ENCODE data around the gene CSPG4. TPM values are rescaled to one million over a fixed set of nuclear protein-coding genes. Genes with fewer than 3 reads are reported as not detected.

The CSPG4 gene
- polyA plus RNA-seq, 2 donors = 3.0 to 4.0 TPM

- 24 to 26% methylated on average over 5 of the region's 5 CpGs for WGBS, 2 donors
Observed at GRCh38 chr15:75646112-75646943, 66.3 kb downstream of the CSPG4 start.

GRCh38 chr15:75644376-75644775, 68.3 kb downstream of the CSPG4 start:
- Histone ChIP-seq H3K9me3 (ENCODE audit: control insufficient read depth in 2 of 2, insufficient read depth in 1 of 2, low read depth in 1 of 2, low read length in 1 of 2) (no peaks in the 10 kb centered on the region), H3K4me3 (ENCODE audit: low read depth in 1 of 2, low read length in 2 of 2) (no peak overlapping the region), H3K27ac (ENCODE audit: low read depth in 2 of 2, low read length in 1 of 2) (no peak overlapping the region), H3K36me3 (ENCODE audit: control insufficient read depth in 2 of 2, insufficient read depth in 2 of 2, low read length in 1 of 2) (peaks cover 0 to under 1% of the 10 kb centered on the region in 2 donors), H3K4me1 (ENCODE audit: control insufficient read depth in 2 of 2, insufficient read depth in 2 of 2, low read length in 1 of 2) (peaks cover 5 to 15% of the 10 kb centered on the region in 2 donors), H3K27me3 (ENCODE audit: control insufficient read depth in 1 of 2, insufficient read depth in 2 of 2, low read length in 2 of 2) (no peaks in the 10 kb centered on the region)
- 84 to 92% methylated on average over 2 of the region's 2 CpGs for WGBS, 2 donors

More at GRCh38 chr15:75646112-75646943, 66.3 kb downstream of the CSPG4 start:
- Histone ChIP-seq H3K9me3 (ENCODE audit: control insufficient read depth in 2 of 2, insufficient read depth in 1 of 2, low read depth in 1 of 2, low read length in 1 of 2) (no peaks in the 10 kb centered on the region), H3K36me3 (ENCODE audit: control insufficient read depth in 2 of 2, insufficient read depth in 2 of 2, low read length in 1 of 2) (peaks cover 0 to 13% of the 10 kb centered on the region in 2 donors), H3K27me3 (ENCODE audit: control insufficient read depth in 1 of 2, insufficient read depth in 2 of 2, low read length in 2 of 2) (no peaks in the 10 kb centered on the region), H3K4me3 (ENCODE audit: low read depth in 1 of 2, low read length in 2 of 2) (peak overlapping the region; percentile 64 to 86), H3K4me1 (ENCODE audit: control insufficient read depth in 2 of 2, insufficient read depth in 2 of 2, low read length in 1 of 2) (peaks cover 8 to 33% of the 10 kb centered on the region in 2 donors), H3K27ac (ENCODE audit: low read depth in 2 of 2, low read length in 1 of 2) (peak overlapping the region; percentile 93 to 95)

GRCh38 chr15:75641603-75642002, 71.0 kb downstream of the CSPG4 start:
- Histone ChIP-seq H3K4me3 (ENCODE audit: low read depth in 1 of 2, low read length in 2 of 2) (no peak overlapping the region), H3K36me3 (ENCODE audit: control insufficient read depth in 2 of 2, insufficient read depth in 2 of 2, low read length in 1 of 2) (peaks cover 0 to 2% of the 10 kb centered on the region in 2 donors), H3K27ac (ENCODE audit: low read depth in 2 of 2, low read length in 1 of 2) (no peak overlapping the region), H3K27me3 (ENCODE audit: control insufficient read depth in 1 of 2, insufficient read depth in 2 of 2, low read length in 2 of 2) (no peaks in the 10 kb centered on the region), H3K9me3 (ENCODE audit: control insufficient read depth in 2 of 2, insufficient read depth in 1 of 2, low read depth in 1 of 2, low read length in 1 of 2) (no peaks in the 10 kb centered on the region), H3K4me1 (ENCODE audit: control insufficient read depth in 2 of 2, insufficient read depth in 2 of 2, low read length in 1 of 2) (peaks cover 2 to 11% of the 10 kb centered on the region in 2 donors)
- 68 to 83% methylated on average over 5 of the region's 5 CpGs for WGBS, 2 donors

GRCh38 chr15:75641179-75641503, 71.5 kb downstream of the CSPG4 start:
- Histone ChIP-seq H3K9me3 (ENCODE audit: control insufficient read depth in 2 of 2, insufficient read depth in 1 of 2, low read depth in 1 of 2, low read length in 1 of 2) (no peaks in the 10 kb centered on the region), H3K36me3 (ENCODE audit: control insufficient read depth in 2 of 2, insufficient read depth in 2 of 2, low read length in 1 of 2) (peaks cover 0 to 2% of the 10 kb centered on the region in 2 donors), H3K27me3 (ENCODE audit: control insufficient read depth in 1 of 2, insufficient read depth in 2 of 2, low read length in 2 of 2) (no peaks in the 10 kb centered on the region), H3K27ac (ENCODE audit: low read depth in 2 of 2, low read length in 1 of 2) (peak overlapping the region in 1 of 2 donors; percentile 6), H3K4me1 (ENCODE audit: control insufficient read depth in 2 of 2, insufficient read depth in 2 of 2, low read length in 1 of 2) (peaks cover 0 to 8% of the 10 kb centered on the region in 2 donors), H3K4me3 (ENCODE audit: low read depth in 1 of 2, low read length in 2 of 2) (no peak overlapping the region)
- 74% methylated on average over 4 of the region's 4 CpGs for WGBS, 2 donors

GRCh38 chr15:75640483-75641178, 72.0 kb downstream of the CSPG4 start:
- WGBS, 2 donors = 5 to 8% methylated on average over 17 of the region's 17 CpGs
- Histone ChIP-seq H3K9me3 (ENCODE audit: control insufficient read depth in 2 of 2, insufficient read depth in 1 of 2, low read depth in 1 of 2, low read length in 1 of 2) (no peaks in the 10 kb centered on the region), H3K4me1 (ENCODE audit: control insufficient read depth in 2 of 2, insufficient read depth in 2 of 2, low read length in 1 of 2) (peaks cover 0 to 8% of the 10 kb centered on the region in 2 donors)

GRCh38 chr15:75639709-75640482, 72.8 kb downstream of the CSPG4 start, which contains the start of gene IMP3:
TSS of gene IMP3 (minus strand) at chr15:75640224. CDS start at chr15:75640168, 56 bp downstream.
- no peaks in the 10 kb centered on the region for H3K27me3 ChIP-seq (ENCODE audit: control insufficient read depth in 1 of 2, insufficient read depth in 2 of 2, low read length in 2 of 2)
- peak within 1 kb of the TSS; percentile 79 to 95 for H3K4me3 ChIP-seq (ENCODE audit: low read depth in 1 of 2, low read length in 2 of 2)
- H3K9me3 ChIP-seq (ENCODE audit: control insufficient read depth in 2 of 2, insufficient read depth in 1 of 2, low read depth in 1 of 2, low read length in 1 of 2) = no peaks in the 10 kb centered on the region
- WGBS, 2 donors = 0% methylated on average over 82 to 83 of the region's 83 CpGs
- H3K4me1 ChIP-seq (ENCODE audit: control insufficient read depth in 2 of 2, insufficient read depth in 2 of 2, low read length in 1 of 2) = peaks cover 0 to 8% of the 10 kb centered on the region in 2 donors
- peaks cover 0 to 2% of the 10 kb centered on the region in 2 donors for H3K36me3 ChIP-seq (ENCODE audit: control insufficient read depth in 2 of 2, insufficient read depth in 2 of 2, low read length in 1 of 2)
- peak within 1 kb of the TSS; percentile 87 to 92 for H3K27ac ChIP-seq (ENCODE audit: low read depth in 2 of 2, low read length in 1 of 2)

More at GRCh38 chr15:75640483-75641178, 72.0 kb downstream of the CSPG4 start:
- Histone ChIP-seq H3K36me3 (ENCODE audit: control insufficient read depth in 2 of 2, insufficient read depth in 2 of 2, low read length in 1 of 2) (peaks cover 0 to 2% of the 10 kb centered on the region in 2 donors), H3K27me3 (ENCODE audit: control insufficient read depth in 1 of 2, insufficient read depth in 2 of 2, low read length in 2 of 2) (no peaks in the 10 kb centered on the region), H3K27ac (ENCODE audit: low read depth in 2 of 2, low read length in 1 of 2) (peak overlapping the region; percentile 87 to 92), H3K4me3 (ENCODE audit: low read depth in 1 of 2, low read length in 2 of 2) (peak overlapping the region; percentile 79 to 95)

- Histone ChIP-seq H3K27me3 (ENCODE audit: control insufficient read depth in 1 of 2, insufficient read depth in 2 of 2, low read length in 2 of 2) (no peaks in the 10 kb centered on the region), H3K4me3 (ENCODE audit: low read depth in 1 of 2, low read length in 2 of 2) (peak overlapping the region; percentile 79 to 95), H3K36me3 (ENCODE audit: control insufficient read depth in 2 of 2, insufficient read depth in 2 of 2, low read length in 1 of 2) (peaks cover 0 to 2% of the 10 kb centered on the region in 2 donors), H3K9me3 (ENCODE audit: control insufficient read depth in 2 of 2, insufficient read depth in 1 of 2, low read depth in 1 of 2, low read length in 1 of 2) (no peaks in the 10 kb centered on the region), H3K27ac (ENCODE audit: low read depth in 2 of 2, low read length in 1 of 2) (peak overlapping the region; percentile 87 to 92), H3K4me1 (ENCODE audit: control insufficient read depth in 2 of 2, insufficient read depth in 2 of 2, low read length in 1 of 2) (peaks cover 0 to 8% of the 10 kb centered on the region in 2 donors)
- 1% methylated on average over 16 of the region's 16 CpGs for WGBS, 2 donors
Observed at GRCh38 chr15:75639191-75639708, 73.4 kb downstream of the CSPG4 start.

- 55 to 61% methylated on average over 4 of the region's 4 CpGs for WGBS, 2 donors
- H3K27ac ChIP-seq (ENCODE audit: low read depth in 2 of 2, low read length in 1 of 2) = peak overlapping the region in 1 of 2 donors; percentile 92
- H3K36me3 ChIP-seq (ENCODE audit: control insufficient read depth in 2 of 2, insufficient read depth in 2 of 2, low read length in 1 of 2) = peaks cover 0 to 2% of the 10 kb centered on the region in 2 donors
- peak overlapping the region in 1 of 2 donors; percentile 79 for H3K4me3 ChIP-seq (ENCODE audit: low read depth in 1 of 2, low read length in 2 of 2)
- peaks cover 0 to 8% of the 10 kb centered on the region in 2 donors for H3K4me1 ChIP-seq (ENCODE audit: control insufficient read depth in 2 of 2, insufficient read depth in 2 of 2, low read length in 1 of 2)
- H3K27me3 ChIP-seq (ENCODE audit: control insufficient read depth in 1 of 2, insufficient read depth in 2 of 2, low read length in 2 of 2) = no peaks in the 10 kb centered on the region
- H3K9me3 ChIP-seq (ENCODE audit: control insufficient read depth in 2 of 2, insufficient read depth in 1 of 2, low read depth in 1 of 2, low read length in 1 of 2) = no peaks in the 10 kb centered on the region
Observed at GRCh38 chr15:75637245-75638009, 75.2 kb downstream of the CSPG4 start.

Data from esophagus (tissue), 2 donors.